DND-41 (cell line): ENCODE results near the gene APOD.

Experiments
- ATAC-seq: fragments of 200-7000 bp; cut with Tn5 transposase; 3 replicates; pipeline ENCODE4 v1.9.1; 2021; ENCODE audit warnings: low read depth; ENCODE audit not compliant: insufficient read depth
- DNase-seq: peaks from one replicate; pipeline ENCODE4 v3.0.0-alpha.2; 2020
- H2AFZ ChIP-seq: 2 replicates; pipeline ENCODE4 v1.6.0; 2012; ENCODE audit warnings: low read depth, low read length
- H3K27ac ChIP-seq: 2 replicates; pipeline ENCODE4 v1.5.1; 2012; ENCODE audit warnings: low read length, inconsistent platforms
- H3K27me3 ChIP-seq: fragments of 200-600 bp; sonication (generic); 2 replicates; pipeline ENCODE4 v1.6.0; 2012; ENCODE audit warnings: low read length, mild to moderate bottlenecking, inconsistent platforms; ENCODE audit not compliant: insufficient read depth, poor library complexity
- H3K36me3 ChIP-seq: 2 replicates; pipeline ENCODE4 v1.5.1; 2012; ENCODE audit warnings: low read length, inconsistent platforms; ENCODE audit not compliant: insufficient read depth
- H3K4me1 ChIP-seq: 2 replicates; pipeline ENCODE4 v1.5.1; 2012; ENCODE audit warnings: mild to moderate bottlenecking, low read length; ENCODE audit not compliant: insufficient read depth
- H3K4me2 ChIP-seq: 2 replicates; pipeline ENCODE4 v1.6.0; 2012; ENCODE audit warnings: mild to moderate bottlenecking, moderate library complexity, low read length, inconsistent platforms; ENCODE audit not compliant: insufficient read depth
- H3K4me3 ChIP-seq, 2 experiments: fragments of 200-600 bp in 1 of 2; shearing (Covaris generic) in 1 of 2; 2 replicates each; pipeline ENCODE4 v1.5.1; 2012 to 2016; ENCODE audit warnings: inconsistent platforms in 2 of 2, low read length in 2 of 2, mild to moderate bottlenecking in 2 of 2, low read depth in 1 of 2, moderate library complexity in 1 of 2
- H3K79me2 ChIP-seq: 2 replicates; pipeline ENCODE4 v1.6.0; 2012; ENCODE audit warnings: low read length, inconsistent platforms; ENCODE audit not compliant: insufficient read depth
- H3K9ac ChIP-seq: 2 replicates; pipeline ENCODE4 v1.6.0; 2012; ENCODE audit warnings: low read depth, mild to moderate bottlenecking, inconsistent platforms, low read length, moderate library complexity
- H3K9me3 ChIP-seq: 2 replicates; pipeline ENCODE4 v1.5.1; 2012; ENCODE audit warnings: low read length, moderate library complexity, mild to moderate bottlenecking, inconsistent platforms; ENCODE audit not compliant: insufficient read depth, severe bottlenecking
- H4K20me1 ChIP-seq: 2 replicates; pipeline ENCODE4 v1.6.0; 2012; ENCODE audit warnings: low read length; ENCODE audit not compliant: insufficient read depth
- EZH2 ChIP-seq: IDR thresholded peaks from 3 replicates; pipeline ENCODE4 v1.6.1; 2012; ENCODE audit warnings: borderline replicate concordance, low read depth, mild to moderate bottlenecking, moderate library complexity, low read length, inconsistent platforms; ENCODE audit not compliant: severe bottlenecking
- TF ChIP-seq, protein P1 (sequence below): IDR thresholded peaks from 2 replicates; pipeline ENCODE4 v1.5.1; 2012; ENCODE audit warnings: borderline replicate concordance, low read length, moderate library complexity, mild to moderate bottlenecking; ENCODE audit not compliant: poor library complexity, severe bottlenecking; ENCODE audit errors: extremely low read depth

The APOD gene

GRCh38 chr3:195580744-195581443 is 2.8 kb downstream of the APOD start:
- Histone ChIP-seq H3K36me3 (no peaks in the 10 kb centered on the region), H3K27me3 (peaks cover 7% of the 10 kb centered on the region), H3K4me3 (no peak overlapping the region), H3K4me2 (no peak overlapping the region), H3K27ac (no peak overlapping the region), H4K20me1 (no peaks in the 10 kb centered on the region; the same call in 1 of the 2 replicates), H2AFZ (no peak overlapping the region), H3K9ac (no peak overlapping the region), H3K9me3 (no peaks in the 10 kb centered on the region), H3K79me2 (no peaks in the 10 kb centered on the region), H3K4me1 (no peaks in the 10 kb centered on the region)
- no peak for ATAC-seq
- no peak for DNase-seq
- TF ChIP-seq, protein P1, sequence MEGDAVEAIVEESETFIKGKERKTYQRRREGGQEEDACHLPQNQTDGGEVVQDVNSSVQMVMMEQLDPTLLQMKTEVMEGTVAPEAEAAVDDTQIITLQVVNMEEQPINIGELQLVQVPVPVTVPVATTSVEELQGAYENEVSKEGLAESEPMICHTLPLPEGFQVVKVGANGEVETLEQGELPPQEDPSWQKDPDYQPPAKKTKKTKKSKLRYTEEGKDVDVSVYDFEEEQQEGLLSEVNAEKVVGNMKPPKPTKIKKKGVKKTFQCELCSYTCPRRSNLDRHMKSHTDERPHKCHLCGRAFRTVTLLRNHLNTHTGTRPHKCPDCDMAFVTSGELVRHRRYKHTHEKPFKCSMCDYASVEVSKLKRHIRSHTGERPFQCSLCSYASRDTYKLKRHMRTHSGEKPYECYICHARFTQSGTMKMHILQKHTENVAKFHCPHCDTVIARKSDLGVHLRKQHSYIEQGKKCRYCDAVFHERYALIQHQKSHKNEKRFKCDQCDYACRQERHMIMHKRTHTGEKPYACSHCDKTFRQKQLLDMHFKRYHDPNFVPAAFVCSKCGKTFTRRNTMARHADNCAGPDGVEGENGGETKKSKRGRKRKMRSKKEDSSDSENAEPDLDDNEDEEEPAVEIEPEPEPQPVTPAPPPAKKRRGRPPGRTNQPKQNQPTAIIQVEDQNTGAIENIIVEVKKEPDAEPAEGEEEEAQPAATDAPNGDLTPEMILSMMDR = no peak
- TF ChIP-seq EZH2 = no peak

- Histone ChIP-seq H3K4me1 (no peaks in the 10 kb centered on the region), H4K20me1 (no peaks in the 10 kb centered on the region; the same call in 1 of the 2 replicates), H3K4me3 (no peak overlapping the region), H3K27ac (no peak overlapping the region), H2AFZ (no peak overlapping the region), H3K9me3 (no peaks in the 10 kb centered on the region), H3K9ac (no peak overlapping the region), H3K79me2 (no peaks in the 10 kb centered on the region), H3K4me2 (no peak overlapping the region), H3K27me3 (no peaks in the 10 kb centered on the region), H3K36me3 (no peaks in the 10 kb centered on the region)
- ATAC-seq (no peak), DNase-seq (no peak)
- TF ChIP-seq, protein P1 = no peak
- TF ChIP-seq EZH2 = no peak
Measured at GRCh38 chr3:195579281-195579680, 4.5 kb downstream of the APOD start.

- Histone ChIP-seq H3K4me2 (no peak overlapping the region), H4K20me1 (no peaks in the 10 kb centered on the region; the same call in 1 of the 2 replicates), H3K9ac (no peak overlapping the region), H3K4me3 (no peak overlapping the region), H3K36me3 (no peaks in the 10 kb centered on the region), H3K79me2 (no peaks in the 10 kb centered on the region), H3K27ac (no peak overlapping the region), H3K4me1 (no peaks in the 10 kb centered on the region), H2AFZ (no peak overlapping the region), H3K27me3 (no peaks in the 10 kb centered on the region), H3K9me3 (no peaks in the 10 kb centered on the region)
- ATAC-seq = no peak
- TF ChIP-seq EZH2 = no peak
- TF ChIP-seq, protein P1 = no peak
- DNase-seq = no peak
Measured at GRCh38 chr3:195578565-195578964, 5.2 kb downstream of the APOD start.
